CD4-positive, alpha-beta T cell (primary cell): ENCODE measurements around the gene SAP30BP. TPM values are rescaled to one million over a fixed set of nuclear protein-coding genes. Genes with fewer than 3 reads are reported as not detected.
A peak's percentile ranks its signal among the peaks of the same experiment; 100 is the strongest.

Source experiments
- ATAC-seq: fragments of 200-7000 bp; cut with Tn5 transposase; one replicate; pipeline ENCODE4 v1.10.0; 2022; ENCODE audit warnings: mild to moderate bottlenecking; ENCODE audit not compliant: poor library complexity
- CTCF ChIA-PET: fragments of 350-600 bp; sonication (Branson Sonifier 250); formaldehyde crosslinking; loops from one replicate; lab custom pipeline; 2021; ENCODE audit warnings: antibody characterized with exemption, inconsistent platforms; lab: Charles Lee
- POLR2A ChIA-PET: fragments of 350-600 bp; sonication (Branson Sonifier 250); formaldehyde crosslinking; loops from one replicate; lab custom pipeline; 2021; ENCODE audit warnings: antibody characterized with exemption, inconsistent platforms; lab: Charles Lee
- DNase-seq, 14 experiments: peaks; one replicate each; pipeline ENCODE4 v3.0.0-alpha.2; 2013 to 2020; ENCODE audit warnings: mixed read lengths in 2 of 14
- H3K27ac ChIP-seq, 2 donors: one replicate each; pipeline versions ENCODE4 v1.5.1 to v1.7.0; 2013; ENCODE audit warnings: low read length in 2 of 2, low read depth in 1 of 2, mild to moderate bottlenecking in 1 of 2
- H3K27me3 ChIP-seq, 2 experiments: 1 replicate in 1 of 2; 2 replicates in 1 of 2; pipeline versions ENCODE4 v1.6.1 to v1.7.0; 2013; ENCODE audit warnings: low read length in 2 of 2, control low read depth in 1 of 2, mild to moderate bottlenecking in 1 of 2, moderate library complexity in 1 of 2; ENCODE audit not compliant: insufficient read depth in 2 of 2, control insufficient read depth in 1 of 2
- H3K36me3 ChIP-seq: one replicate; pipeline ENCODE4 v1.6.1; 2013; ENCODE audit warnings: low read length, control low read depth; ENCODE audit not compliant: insufficient read depth
- H3K4me1 ChIP-seq: one replicate; pipeline ENCODE4 v1.6.1; 2013; ENCODE audit warnings: low read length, control low read depth; ENCODE audit not compliant: insufficient read depth
- H3K4me3 ChIP-seq: one replicate; pipeline ENCODE4 v1.5.1; 2013; ENCODE audit warnings: mild to moderate bottlenecking, low read length, moderate library complexity
- H3K9me3 ChIP-seq, 2 experiments: 1 replicate in 1 of 2; 2 replicates in 1 of 2; pipeline versions ENCODE4 v1.6.1 to v1.7.0; 2013; ENCODE audit warnings: low read length in 2 of 2, mild to moderate bottlenecking in 2 of 2, control low read depth in 1 of 2, moderate library complexity in 1 of 2; ENCODE audit not compliant: control insufficient read depth in 1 of 2, insufficient read depth in 1 of 2
- H3K27ac Mint-ChIP-seq: one replicate; pipeline ENCODE4 v1.8.0; 2020; ENCODE audit warnings: mixed read lengths
- H3K27me3 Mint-ChIP-seq: one replicate; pipeline ENCODE4 v1.8.0; 2021; ENCODE audit warnings: mixed read lengths
- H3K36me3 Mint-ChIP-seq: one replicate; pipeline ENCODE4 v1.8.0; 2021; ENCODE audit warnings: low read depth, mixed read lengths
- H3K4me1 Mint-ChIP-seq: one replicate; pipeline ENCODE4 v1.8.0; 2021; ENCODE audit warnings: low read depth, mixed read lengths
- H3K4me3 Mint-ChIP-seq: one replicate; pipeline ENCODE4 v1.8.0; 2020; ENCODE audit warnings: mild to moderate bottlenecking, mixed read lengths
- H3K9me3 Mint-ChIP-seq: one replicate; pipeline ENCODE4 v1.8.0; 2020; ENCODE audit warnings: mixed read lengths
- CTCF ChIP-seq: fragments of 200-600 bp; IDR thresholded peaks from one replicate; pipeline ENCODE4 v1.8.0; 2022; ENCODE audit warnings: antibody characterized with exemption, mild to moderate bottlenecking
- intact Hi-C, 2 experiments: fragments of 100-400 bp; cut with DNase I in 1 of 2; cut with micrococcal nuclease in 1 of 2; formaldehyde crosslinking; loops; one replicate each; pipeline versions ENCODE4 v1.15.1 to v1.9.0; 2023 to 2025; cut with DNase I, micrococcal nuclease
- total RNA-seq, 174 experiments: library from RNA in 2 of 174; stranded (reverse) in 2 of 174; gene quantifications; one replicate each; pipeline ENCODE4 v1.2.3 and lab custom pipeline; 2021 to 2026

SAP30BP gene
- total RNA-seq, 2 experiments from 2014 or later, result 209 to 227 TPM

GRCh38 chr17:75722542-75723095 is 55.5 kb downstream of the SAP30BP start:
- H3K4me3 Mint-ChIP-seq, result no peak overlapping the region
- H3K4me1 Mint-ChIP-seq, result peaks cover 4% of the 10 kb centered on the region
- no peak for TF ChIP-seq CTCF
- Histone ChIP-seq H3K4me3 (no peak overlapping the region), H3K27me3 (no peaks in the 10 kb centered on the region), H3K36me3 (no peaks in the 10 kb centered on the region), H3K4me1 (peaks cover 12% of the 10 kb centered on the region), H3K9me3 (no peaks in the 10 kb centered on the region), H3K27ac (no peak overlapping the region)
- ATAC-seq, result no peak
- H3K27me3 Mint-ChIP-seq, result no peaks in the 10 kb centered on the region
- ChIA-PET POLR2A (no interaction called here), CTCF (interaction anchor here (1.0 to 1.8 kb wide), 2 partner anchors 27 to 31 kb away, joined by 3 to 4 read pairs; no protein-coding TSS in a partner anchor)
- H3K9me3 Mint-ChIP-seq, result no peaks in the 10 kb centered on the region
- intact Hi-C loops, result no loop called here
- H3K36me3 Mint-ChIP-seq, result no peaks in the 10 kb centered on the region
- peak in 1 of 14 experiments; percentile 16 for DNase-seq
- no peak overlapping the region for H3K27ac Mint-ChIP-seq

DNA sequence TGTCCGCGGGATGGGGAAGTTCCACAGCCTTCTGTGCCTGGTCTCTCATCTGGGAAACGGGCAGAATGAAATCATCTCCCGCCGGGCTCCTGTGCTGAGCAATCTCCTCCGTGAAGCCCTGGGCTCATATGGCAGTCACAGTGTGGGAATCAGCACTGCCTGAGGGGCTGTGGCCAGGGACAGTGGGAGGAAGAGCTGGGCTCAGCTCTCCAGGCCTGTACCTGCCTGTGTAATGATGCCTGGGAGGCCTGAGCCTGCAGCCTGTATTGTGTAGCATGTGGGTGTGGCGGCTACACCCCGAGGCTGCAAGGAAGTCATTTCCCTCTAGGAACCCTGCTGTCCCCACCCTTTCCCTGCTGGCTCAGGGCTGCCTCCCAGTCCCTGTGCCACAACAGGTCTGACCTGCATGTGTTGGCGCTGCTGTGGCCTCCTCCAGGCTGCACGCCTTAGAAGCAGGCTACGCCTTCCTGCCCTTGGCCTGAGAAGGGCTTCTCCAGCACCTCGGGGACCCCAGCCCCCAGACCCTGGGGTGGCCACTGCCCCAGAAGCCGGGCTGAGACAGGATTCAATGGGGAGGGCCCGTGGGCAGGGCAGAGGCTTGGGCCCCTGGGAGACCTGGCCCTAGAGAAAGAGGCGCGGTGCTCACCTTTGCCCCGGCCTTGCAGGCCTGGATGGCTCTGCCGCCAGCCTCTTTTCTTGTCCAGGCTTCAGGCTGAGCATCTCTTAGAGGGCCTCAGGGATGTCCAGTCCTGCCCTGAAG is 56.2 kb downstream of the SAP30BP start:
- no peak overlapping the region for H3K4me3 ChIP-seq
- Mint-ChIP-seq H3K4me1 (peaks cover 4% of the 10 kb centered on the region), H3K36me3 (no peaks in the 10 kb centered on the region), H3K27me3 (no peaks in the 10 kb centered on the region), H3K4me3 (no peak overlapping the region), H3K9me3 (no peaks in the 10 kb centered on the region), H3K27ac (no peak overlapping the region)
- ChIA-PET CTCF (no interaction called here), POLR2A (no interaction called here)
- no peak overlapping the region for H3K27ac ChIP-seq
- intact Hi-C loops, result no loop called here
- TF ChIP-seq CTCF, result no peak
- no peaks in the 10 kb centered on the region for H3K9me3 ChIP-seq
- H3K4me1 ChIP-seq, result peaks cover 12% of the 10 kb centered on the region
- ATAC-seq (no peak), DNase-seq (peak in 1 of 14 experiments; percentile 11)
- H3K27me3 ChIP-seq, result no peaks in the 10 kb centered on the region
- no peaks in the 10 kb centered on the region for H3K36me3 ChIP-seq

DNA sequence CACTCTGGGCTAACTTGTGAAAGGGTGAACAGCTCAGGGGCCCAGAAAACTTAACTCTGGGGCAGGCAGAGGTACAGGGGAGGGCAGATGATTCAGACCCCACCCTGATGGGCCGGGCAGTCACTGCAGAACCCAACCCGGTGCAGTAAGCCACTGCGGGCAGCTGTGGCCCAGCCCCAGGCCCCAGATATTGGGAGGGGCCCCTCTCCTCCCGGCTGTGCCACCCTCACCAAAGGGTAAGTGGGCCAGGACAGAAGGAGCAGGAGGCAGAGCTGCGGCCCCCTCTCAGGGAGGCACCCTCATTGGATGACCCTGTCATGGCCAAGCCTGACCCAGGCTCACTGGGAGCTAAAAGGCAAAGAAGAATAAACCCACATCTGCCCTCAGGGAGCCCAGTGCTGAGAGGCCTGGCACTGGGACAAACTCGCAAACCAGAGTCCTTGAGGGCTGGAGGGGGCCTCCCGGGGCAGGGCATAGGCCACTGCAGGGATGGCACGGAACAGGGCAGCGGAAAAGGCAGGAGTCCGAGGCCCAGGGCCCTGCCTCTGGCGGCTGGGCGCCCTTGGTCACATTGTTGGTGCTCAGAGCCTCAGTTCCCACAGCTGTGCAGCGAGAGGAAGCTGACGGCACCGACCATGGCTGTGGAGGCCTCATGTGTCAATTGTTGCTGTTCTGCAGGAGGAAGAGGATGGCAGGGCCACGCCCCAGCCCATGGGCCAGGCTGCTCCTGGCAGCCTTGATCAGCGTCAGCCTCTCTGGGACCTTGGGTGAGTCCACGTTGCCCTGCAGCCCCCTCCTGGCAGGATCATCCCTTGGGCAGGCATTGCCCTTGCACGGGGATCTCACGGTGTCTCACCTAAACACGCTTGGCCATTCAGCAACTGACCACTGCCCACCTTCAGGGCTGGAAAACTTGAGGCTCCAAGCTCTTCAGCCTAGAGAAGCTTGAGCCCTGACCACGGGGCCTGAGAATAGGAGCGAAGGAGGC is 57.2 kb downstream of the SAP30BP start:
- intact Hi-C loops, result no loop called here
- DNase-seq (peak in 1 of 14 experiments; percentile 16), ATAC-seq (no peak)
- no peak overlapping the region for H3K4me3 Mint-ChIP-seq
- ChIA-PET CTCF (interaction anchor here (0.6 kb wide), 1 partner anchor 10 kb away, joined by 3 read pairs; no protein-coding TSS in a partner anchor), POLR2A (no interaction called here)
- no peak overlapping the region for H3K27ac Mint-ChIP-seq
- no peaks in the 10 kb centered on the region for H3K9me3 Mint-ChIP-seq
- Histone ChIP-seq H3K27me3 (no peaks in the 10 kb centered on the region), H3K4me3 (no peak overlapping the region), H3K27ac (no peak overlapping the region), H3K36me3 (no peaks in the 10 kb centered on the region), H3K9me3 (no peaks in the 10 kb centered on the region), H3K4me1 (peaks cover 12% of the 10 kb centered on the region)
- no peaks in the 10 kb centered on the region for H3K36me3 Mint-ChIP-seq
- H3K27me3 Mint-ChIP-seq, result no peaks in the 10 kb centered on the region
- peaks cover 4% of the 10 kb centered on the region for H3K4me1 Mint-ChIP-seq
- TF ChIP-seq CTCF, result no peak
